HEK293T (cell line): ENCODE data around the gene CFC1.
"Not testable (repeated sequence)": the region's sequence is repeated elsewhere in the genome, so short reads cannot be mapped to it uniquely, and the experiment has no call there.

Experiments used
- ARNT ChIP-seq: fragments of 450-650 bp; IDR thresholded peaks from 2 replicates; pipeline ENCODE4 v1.6.1; 2017; ENCODE audit warnings: mild to moderate bottlenecking
- BHLHE40 ChIP-seq: fragments of 450-650 bp; IDR thresholded peaks from 2 replicates; pipeline ENCODE4 v1.6.1; 2016; ENCODE audit warnings: mild to moderate bottlenecking, moderate library complexity, borderline replicate concordance
- FOXA1 ChIP-seq: fragments of 450-650 bp; IDR thresholded peaks from 2 replicates; pipeline ENCODE4 v1.6.1; 2016; ENCODE audit warnings: mild to moderate bottlenecking
- FOXK2 ChIP-seq: fragments of 450-650 bp; IDR thresholded peaks from 2 replicates; pipeline ENCODE4 v1.6.1; 2016; ENCODE audit warnings: mild to moderate bottlenecking
- FOXM1 ChIP-seq: fragments of 450-650 bp; IDR thresholded peaks from 2 replicates; pipeline ENCODE4 v1.6.1; 2017; ENCODE audit warnings: mild to moderate bottlenecking, borderline replicate concordance
- HDGF ChIP-seq: fragments of 450-650 bp; IDR thresholded peaks from 2 replicates; pipeline ENCODE4 v1.6.1; 2017; ENCODE audit warnings: antibody characterized with exemption, borderline replicate concordance
- L3MBTL2 ChIP-seq: fragments of 450-650 bp; conservative IDR thresholded peaks from 2 replicates; pipeline ENCODE4 v1.6.1; 2016; ENCODE audit warnings: mild to moderate bottlenecking
- SP1 ChIP-seq: fragments of 450-650 bp; IDR thresholded peaks from 2 replicates; pipeline ENCODE4 v1.6.1; 2017
- SUZ12 ChIP-seq: fragments of 450-650 bp; IDR thresholded peaks from 2 replicates; pipeline ENCODE4 v1.6.1; 2016; ENCODE audit warnings: mild to moderate bottlenecking
- ZNF384 ChIP-seq: fragments of 450-650 bp; IDR thresholded peaks from 2 replicates; pipeline ENCODE4 v1.6.1; 2016

GRCh38 chr2:130543785-130544528 is 55.4 kb downstream of the CFC1 start:
- TF ChIP-seq SP1, FOXK2, SUZ12, FOXM1, BHLHE40, ZNF384, L3MBTL2, FOXA1, HDGF, ARNT: not testable (repeated sequence)
